Hindlimb muscle (tissue), 1 donor: ENCODE measurements around the gene APBB2. TPM values are rescaled to one million over a fixed set of nuclear protein-coding genes. Genes with fewer than 3 reads are reported as not detected.
"Not testable (repeated sequence)": the region's sequence is repeated elsewhere in the genome, so short reads cannot be mapped to it uniquely, and the experiment has no call there.

Experiments used
- DNase-seq: peaks from one replicate; pipeline ENCODE4 v3.0.0-alpha.2; 2013
- polyA plus RNA-seq: library from polyadenylated mRNA; unstranded; fragments of 120-200 nt; gene quantifications from one replicate; pipeline ENCODE4 v1.2.1, GENCODE V29; 2013; ENCODE audit not compliant: insufficient read length

Gene APBB2
- polyA plus RNA-seq, 1 donor = 42.1 TPM

DNA sequence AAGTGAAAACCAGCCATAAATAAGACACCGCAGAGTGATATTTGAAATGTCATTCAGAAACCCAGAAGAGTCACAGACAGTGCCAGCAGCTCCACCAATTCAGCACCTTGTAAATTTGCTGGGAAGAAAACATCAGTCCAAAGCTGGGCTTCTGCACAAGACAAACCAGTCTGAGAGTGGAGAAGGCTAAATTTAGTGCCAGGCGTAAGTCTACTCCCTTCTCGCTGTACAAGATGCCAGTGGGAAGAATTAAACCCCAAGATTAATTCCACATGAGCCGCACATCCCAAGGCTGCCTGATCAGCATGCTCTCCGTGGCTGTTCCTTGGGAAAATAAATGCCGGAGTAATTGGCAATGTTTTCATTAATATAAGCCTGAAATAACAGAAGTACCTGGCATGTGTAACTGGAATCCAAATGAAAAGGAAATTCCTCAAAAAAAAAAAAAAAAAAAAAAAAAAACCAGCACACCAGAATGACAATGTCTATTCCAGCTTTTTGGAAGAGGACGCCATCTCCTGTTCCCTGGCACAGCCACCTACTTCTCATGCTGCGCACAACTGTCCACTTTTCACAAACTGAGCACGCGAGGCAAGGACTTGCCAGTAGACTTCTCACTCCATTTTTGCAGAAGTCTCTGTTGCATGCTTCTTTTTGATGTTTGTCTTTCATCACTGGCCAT lies 369.0 kb downstream of the APBB2 start:
- DNase-seq = peak; percentile 63

DNA sequence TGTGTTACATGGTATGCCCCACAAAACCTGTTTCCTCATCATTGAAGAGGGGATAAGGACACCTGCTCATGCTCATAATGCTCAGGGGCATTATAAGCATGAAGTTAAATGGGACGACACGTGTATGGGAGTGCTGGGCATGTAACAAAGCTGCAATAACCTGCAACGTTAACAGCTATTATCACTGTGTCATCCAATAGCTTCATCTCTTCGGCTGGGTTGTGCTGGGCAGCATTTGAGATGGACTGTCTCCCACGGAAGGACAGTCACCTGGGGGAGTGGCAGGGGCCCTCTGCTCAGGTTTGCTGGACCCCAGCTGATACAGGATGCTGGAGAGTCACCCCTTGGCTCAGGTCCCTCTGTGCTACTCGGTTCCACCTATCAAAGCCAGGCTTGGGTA lies 370.1 kb downstream of the APBB2 start:
- no peak for DNase-seq

DNA sequence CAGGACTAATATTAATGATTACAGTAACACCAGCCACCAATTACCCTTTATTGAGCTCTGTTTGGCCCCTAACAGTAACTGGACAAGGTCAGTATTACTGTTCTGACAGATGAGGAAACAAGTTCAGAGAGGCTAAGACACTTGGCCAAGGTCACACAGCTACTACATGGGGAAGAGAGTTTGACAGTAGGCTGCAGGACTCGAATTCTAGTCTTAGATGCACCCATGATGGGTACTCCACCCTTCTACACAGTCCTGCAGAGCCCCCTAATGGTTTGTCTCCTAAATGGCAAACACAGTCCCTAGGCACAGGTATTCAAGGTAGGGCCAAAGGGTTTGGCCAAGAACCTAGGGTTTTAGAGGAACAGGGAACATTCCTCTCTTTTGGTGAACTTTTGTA lies 370.6 kb downstream of the APBB2 start:
- no peak for DNase-seq

DNA sequence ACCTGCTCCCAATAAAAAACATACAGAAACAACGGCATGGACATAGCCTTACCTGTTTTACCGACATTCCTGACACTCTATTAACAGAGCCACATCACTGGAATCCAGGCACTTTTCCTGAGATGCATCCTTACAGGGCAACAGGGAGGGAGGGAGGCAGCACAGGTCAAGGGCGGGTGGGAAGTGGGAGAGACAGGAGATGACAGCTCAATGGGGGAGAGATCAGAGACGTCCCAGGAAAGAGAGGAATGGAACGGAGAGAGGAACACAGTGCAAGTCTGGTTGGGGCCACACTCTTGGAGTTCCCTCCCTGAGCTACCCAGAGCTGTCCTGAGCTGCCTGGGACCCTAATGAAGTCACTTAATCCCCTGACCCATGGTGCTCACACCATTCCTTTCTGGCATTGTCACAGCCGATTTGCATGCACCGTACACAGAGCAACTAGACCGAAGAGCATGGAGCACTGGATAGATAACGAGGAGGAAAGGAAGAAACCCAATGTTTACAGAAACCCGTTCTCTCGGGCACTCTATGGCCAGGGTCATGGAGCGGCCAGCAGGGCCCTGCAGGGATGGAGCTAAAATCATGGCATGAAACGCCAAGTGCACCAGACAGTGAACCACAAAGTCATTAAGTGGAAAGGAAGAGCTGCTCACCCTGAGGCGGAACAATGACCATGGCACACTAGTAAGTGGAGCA lies 371.5 kb downstream of the APBB2 start:
- no peak for DNase-seq

DNA sequence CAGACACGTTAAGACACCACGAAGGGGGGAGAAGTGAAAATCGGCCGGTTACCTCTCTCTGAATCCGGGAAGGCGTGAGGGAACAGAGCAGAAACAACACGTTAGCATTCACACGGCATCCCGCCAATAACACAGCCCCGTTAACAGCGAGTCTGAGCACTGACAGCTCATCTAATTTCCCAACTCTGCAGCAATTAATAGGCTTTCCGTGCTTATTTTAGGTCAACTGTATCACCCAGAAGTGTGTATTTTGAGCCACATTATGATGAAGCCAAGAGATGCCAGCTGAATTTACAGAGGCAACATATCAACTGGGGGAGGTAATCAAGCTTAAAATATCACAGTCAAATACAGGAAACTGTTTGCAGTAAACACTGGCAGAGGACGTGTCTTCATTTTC lies 372.0 kb downstream of the APBB2 start:
- no peak for DNase-seq

DNA sequence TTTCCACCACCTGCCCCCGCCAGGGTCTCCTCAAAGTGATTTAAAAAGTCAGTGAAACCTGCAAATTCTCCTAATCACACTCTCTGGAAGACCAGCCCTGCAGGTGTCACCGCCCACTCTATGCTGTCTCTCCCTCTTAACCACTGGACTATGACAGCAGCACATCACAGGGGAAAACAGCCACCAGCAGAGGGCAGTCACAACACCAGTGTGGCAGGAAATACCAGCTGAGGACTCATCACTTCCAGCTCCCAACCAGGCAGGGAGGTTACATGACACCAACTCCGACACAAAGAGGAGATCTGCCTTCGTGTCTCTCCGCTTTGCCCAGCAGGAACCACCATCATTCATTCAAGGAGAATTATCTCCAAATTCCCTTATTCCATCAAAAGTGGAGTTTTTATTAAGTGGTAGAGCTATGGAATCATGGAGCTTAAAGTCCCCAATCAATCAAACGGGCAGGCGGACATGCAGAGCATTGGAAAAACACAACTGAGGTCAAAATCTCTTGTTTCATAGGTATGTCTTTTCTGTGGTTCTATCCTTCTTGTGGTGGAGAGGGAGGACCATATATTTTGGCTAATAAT lies 373.3 kb downstream of the APBB2 start:
- DNase-seq = no peak

DNA sequence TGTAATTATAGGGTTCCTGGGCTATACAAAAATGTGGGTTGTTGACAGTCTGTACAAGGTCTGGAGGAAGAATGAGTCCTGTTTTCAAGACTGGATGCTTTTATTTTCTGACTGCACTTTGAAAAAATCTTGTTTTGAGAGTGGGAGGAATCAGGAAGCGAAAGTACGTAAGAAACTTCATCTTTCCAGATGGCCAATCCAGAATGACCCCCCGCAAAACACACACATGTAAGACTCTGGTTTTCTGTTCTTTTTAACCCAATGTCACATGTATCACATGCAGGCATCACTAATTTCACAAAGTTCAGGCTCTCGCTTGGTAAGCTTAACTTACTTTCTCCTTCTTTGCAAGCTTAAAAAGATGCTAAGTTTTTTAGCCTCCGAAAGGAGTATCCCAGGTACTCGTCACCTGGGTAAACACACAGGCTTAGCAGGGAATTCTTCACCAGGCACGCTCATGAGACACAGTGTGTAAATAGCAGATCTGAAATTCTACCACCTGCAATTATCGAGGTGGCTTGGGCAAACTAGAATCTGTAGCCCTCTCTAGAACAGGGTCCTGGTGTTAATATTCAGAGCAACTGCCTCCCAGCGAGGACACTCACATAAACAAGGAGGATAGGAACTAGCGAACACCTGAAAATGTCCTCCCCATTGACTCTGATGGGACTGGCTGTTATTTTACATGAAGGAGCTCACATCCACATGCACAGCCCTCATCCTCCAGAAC lies 373.9 kb downstream of the APBB2 start:
- no peak for DNase-seq

DNA sequence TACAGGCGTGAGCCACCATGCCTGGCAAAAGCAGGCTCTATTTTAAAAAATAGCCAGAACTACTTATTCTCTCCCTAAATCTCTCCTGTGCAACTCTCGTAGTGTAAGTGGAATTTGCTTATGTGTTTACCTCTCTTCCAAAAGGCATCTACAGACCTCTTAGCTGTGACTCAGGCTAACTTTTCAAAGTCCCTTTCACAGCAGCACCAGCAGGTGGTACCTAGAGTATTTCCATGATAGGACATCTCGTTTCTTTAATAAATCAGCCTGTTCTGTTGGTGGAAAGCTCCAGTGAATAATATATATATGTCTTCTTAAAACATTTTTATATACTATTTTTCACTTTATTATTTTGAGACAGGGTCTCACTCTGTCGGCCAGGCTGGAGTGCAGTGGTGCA lies 375.6 kb downstream of the APBB2 start:
- no peak for DNase-seq

DNA sequence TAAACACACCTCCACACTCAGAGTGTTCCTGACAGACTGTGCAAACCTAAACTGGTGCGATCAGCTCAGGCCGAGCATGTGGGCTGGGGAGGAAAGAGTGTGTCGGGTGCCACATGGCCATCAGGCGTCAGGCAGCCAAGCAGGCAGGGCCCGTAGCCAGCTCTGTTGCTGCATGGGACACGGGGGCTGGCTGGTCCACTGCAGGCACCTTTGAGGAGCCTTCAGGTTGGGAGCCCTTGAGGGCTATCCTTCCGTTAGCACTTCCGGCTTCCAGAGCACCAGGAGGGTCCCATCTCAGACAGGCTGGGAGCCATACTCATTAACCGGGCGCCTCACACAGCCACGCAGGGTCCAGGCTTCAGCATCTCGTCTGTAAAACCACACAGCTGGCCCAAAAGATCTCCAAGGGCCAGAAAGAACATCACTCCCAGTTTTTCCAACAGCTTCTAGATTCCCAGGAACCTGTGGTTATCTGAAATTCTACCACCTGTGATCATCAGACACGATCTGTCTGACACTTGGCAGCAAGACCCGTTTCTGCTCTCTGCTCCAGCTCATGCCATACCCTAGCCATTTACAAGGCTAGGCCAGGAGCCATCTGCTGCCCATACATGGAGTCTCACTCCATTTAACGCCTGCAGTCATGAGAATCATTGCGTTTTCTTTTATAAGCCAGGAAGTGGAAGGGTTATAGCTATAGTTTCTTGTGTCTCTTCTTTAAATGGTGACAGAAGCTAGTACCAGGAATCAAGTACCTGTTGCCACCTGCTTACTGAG lies 377.1 kb downstream of the APBB2 start:
- DNase-seq = no peak

DNA sequence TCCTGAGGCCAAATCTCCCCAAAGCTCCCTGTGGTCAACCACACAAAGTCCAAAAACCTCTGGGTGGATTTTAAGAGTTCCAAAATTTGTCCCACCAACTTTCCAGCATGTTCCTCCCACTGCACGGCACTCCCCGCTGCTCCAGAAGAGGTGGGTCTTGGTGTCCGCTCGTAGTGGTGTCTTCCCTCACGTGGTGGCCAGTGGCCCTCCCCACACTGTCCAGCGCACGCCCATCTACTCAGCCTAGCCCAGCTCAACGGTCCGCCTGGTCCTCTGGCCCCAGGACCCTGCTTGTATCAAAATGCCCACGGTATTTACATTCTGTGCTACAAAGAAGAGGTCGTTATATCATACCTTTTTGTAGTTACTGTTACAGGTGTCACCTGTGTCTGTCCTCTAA lies 381.1 kb downstream of the APBB2 start:
- DNase-seq = no peak

DNA sequence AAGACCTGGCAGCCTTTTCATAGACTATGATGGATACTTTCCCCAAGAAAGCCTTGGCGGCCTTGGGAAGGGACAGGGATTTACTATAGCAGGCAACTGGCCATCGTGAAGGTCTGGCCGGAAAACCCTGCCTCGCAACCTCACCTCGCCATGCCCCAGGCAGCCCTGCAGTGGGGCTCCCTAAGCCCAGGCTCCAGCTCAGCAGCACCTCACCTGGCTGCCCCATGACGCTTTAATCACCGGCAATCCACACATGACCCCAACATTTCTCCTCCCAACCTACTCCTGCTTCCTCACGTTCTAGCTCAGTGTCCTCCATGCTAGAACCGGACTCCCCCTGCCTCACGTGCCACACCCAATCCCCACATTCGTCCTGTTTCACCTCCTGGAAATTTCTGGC lies 382.2 kb downstream of the APBB2 start:
- no peak for DNase-seq

DNA sequence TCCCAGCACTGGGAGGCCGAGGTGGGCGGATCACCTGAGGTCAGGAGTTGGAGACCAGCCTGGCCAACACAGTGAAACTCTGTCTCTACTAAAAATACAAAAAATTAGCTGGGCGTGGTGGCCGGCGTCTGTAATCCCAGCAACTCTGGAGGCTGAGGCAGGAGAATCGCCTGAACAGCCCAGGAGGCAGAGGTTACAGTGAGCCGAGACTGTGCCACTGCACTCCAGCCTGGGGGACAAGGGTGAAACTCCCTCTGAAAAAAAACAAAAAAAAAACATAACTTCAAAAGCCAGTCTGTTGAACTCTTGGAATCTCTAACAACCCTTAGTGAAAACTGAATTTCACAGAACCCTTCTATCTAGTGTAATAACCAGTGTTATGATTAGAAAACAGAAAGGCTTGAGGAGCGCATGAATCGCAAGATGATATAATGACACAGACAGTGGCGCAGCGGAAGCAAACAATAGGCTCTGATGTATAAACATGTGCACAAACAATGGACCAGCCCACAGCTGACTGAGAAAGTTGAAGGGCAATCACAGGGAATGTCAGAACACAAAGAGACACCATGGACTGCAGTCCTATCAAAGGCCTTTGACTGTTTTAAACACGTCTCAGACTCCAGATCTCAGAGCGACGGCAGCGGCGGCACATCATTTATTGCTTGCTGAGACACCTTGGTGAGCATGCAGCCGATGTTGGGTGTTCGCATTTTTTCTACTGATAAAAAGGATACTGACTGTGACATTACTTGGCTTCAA lies 383.0 kb downstream of the APBB2 start:
- no peak for DNase-seq

DNA sequence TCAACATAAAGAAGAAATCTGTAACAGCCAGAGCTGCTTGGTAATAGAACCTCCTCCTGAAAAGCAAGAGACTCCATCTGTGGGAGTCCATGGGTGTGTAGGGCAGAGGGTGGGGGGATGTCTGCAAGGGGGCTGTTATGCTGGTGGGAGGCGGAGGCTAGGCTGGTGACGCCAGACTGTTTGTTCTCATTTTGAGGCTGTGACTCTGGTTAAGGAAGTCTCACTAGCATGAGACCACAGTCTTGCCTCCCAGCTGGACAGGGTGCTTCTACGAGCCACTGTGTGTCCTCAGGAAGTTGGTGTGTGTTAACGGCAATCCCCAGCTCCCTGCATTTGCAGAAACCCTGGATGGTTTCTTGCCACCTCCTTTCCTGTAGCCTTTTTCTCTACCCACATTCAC lies 384.8 kb downstream of the APBB2 start:
- no peak for DNase-seq

DNA sequence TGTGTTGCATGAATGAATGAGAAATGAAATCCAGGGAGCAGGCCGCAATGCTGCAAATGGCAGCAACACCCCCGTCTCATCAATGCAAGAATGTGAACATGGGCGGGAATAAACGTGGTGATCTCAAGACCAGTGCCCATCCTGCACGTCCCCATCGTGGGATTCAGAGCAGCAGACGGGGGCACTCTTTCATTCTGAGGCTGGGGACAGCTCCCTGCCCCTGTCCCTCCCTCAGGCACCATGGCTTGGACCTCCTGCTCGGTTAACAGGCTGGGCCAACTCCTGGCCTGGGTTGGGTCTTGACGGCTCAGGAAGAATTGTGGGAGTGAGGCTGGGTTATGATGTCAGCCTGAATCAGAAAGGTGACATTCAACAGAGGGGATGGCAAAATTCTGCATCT lies 385.7 kb downstream of the APBB2 start:
- DNase-seq = no peak

DNA sequence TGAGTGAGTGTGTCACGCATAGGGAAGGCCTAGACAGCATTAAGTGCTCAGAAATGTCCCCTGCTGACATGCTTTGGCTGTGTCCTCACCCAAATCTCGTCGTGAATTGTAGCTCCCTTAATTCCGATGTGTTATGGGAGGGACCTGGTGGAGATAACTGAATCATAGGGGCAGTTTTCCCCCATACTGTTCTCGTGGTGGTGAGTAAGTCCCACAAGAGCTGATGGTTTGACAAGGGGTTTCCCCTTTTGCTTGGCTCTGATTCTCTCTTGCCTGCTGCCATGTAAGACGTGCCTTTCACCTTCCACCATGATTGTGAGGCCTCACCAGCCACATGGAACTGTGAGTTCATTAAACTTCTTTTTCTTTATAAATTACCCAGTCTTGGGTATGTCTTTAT lies 386.6 kb downstream of the APBB2 start:
- DNase-seq = no peak

DNA sequence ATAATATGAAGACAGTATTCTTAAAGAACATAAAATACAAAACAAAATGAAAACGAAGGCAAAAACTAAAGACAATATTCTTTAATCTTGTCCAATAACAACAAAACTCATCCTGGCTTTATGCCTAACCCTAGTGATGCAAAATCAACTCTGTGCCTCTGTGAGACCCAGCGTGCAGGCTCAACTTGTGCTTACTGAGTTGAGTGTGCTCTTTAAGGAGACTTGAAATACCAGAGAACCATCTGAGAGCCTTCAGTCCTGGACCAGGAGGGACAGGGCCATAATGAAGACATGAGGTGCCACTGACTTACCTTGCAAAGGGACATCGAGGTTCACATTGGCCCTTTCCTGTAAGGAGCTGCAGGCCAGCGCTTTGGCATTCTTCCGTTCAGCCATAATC lies 387.5 kb downstream of the APBB2 start:
- DNase-seq = no peak

DNA sequence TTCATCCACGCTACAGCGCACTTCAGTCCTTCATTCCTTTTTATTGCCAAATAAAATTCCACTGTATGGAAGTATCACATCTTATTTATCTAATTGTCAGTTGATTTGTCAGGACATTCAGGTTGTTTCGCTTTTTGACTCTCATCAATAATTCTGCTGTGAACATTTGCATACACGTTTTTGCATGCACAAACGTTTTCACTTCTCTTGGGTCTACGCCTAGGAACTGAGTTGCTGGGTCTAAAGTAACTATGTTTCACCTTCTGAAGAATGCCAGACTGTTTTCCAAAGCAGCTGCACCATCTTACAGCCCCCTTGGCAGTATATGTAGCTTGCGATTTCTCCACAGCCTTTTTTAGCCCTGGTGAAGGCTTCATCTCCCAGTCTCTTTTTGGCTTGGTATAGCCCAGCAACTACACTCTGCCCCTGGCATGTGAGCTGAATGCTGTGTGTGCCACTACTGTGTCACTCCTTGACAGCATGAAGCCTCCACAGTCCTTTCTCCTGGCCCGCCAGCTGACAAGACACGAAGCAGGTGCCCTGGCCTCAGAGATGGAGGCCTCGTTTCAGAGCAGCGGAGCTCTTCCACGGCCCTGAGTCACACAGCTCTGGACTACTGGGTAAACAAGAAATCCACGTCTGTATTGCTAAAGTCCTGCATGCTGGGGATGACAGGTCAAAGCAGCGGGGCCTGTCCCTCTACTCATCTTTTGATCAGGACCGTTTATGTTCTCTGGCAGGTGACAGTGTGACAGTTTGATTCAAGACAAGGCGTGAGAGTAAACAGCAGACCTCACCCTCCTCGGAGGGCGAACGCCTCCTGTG lies 389.1 kb downstream of the APBB2 start:
- DNase-seq = no peak

DNA sequence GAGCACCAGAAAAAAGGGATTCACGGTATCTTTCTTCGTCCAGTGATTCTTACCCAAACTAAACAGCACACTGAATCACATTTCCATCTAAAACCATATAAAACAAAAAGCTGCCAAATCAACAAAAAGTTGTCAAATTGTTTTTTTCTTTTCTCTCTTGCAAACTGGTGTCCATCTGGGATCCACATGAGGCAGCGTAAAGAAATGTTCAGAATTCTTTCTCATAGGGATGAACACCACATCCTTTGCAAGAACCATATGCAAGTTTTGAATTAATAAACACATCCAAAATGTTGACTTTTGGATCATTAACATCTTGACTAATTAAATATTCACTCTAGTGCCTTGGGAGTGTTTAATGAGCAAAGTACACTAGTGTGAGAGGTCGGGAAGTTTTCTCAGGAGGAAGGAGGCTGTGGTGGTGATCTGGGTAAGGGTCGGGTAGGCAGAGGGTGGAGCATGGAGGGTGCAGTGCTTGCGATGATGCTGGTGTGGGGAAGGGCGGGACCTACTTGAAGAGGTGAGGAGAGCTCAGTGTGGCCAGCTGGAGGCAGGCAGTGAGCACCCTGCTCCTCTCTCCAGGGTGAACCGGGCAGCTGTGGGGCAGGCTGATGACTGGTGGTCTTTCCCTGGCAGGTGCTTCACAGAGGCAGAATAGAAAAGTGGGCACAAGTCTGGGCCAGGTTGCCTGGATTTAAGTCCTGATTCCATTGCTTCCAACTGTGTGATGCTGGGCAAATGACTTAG lies 391.7 kb downstream of the APBB2 start:
- no peak for DNase-seq

DNA sequence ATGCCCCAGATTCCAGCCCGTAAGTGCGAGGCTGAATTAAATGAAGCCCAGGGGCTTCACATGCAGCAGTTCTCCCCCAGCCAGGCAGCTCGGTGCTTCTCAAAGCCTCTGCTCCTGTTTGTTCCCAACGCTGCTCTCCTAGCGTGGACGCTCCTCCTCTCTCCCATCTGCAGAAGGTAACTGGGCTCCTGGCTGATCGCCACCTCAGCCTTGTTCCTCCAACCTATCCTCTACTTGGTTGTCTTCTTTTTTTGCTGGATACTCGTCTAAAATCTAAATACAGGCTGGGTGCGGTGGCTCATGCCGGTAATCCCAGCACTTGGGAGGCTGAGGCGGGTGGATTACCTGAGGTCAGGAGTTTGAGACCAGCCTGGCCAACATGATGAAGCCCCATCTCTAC lies 394.2 kb downstream of the APBB2 start:
- DNase-seq = no peak

DNA sequence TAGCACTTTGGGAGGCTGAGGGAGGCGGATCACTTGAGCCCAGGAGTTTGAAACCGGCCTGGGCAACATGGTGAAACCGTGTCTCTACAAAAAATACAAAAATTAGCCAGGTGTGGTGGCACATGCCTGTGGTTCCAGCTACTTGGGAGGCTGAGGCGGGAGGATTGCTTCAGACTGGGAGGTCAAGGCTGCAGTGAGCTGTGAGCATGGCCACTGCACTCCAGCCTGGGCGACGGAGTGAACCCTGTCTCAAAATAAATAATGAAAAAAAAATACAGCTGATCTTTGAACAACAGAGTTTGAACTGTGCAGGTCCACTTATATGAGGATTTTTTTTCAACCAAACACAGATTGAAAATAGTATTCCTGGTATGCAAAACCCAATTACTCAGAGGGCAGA lies 397.2 kb downstream of the APBB2 start:
- not testable (repeated sequence) for DNase-seq
